ENCODE results near the gene WWOX. TPM values are rescaled to one million over a fixed set of nuclear protein-coding genes. Genes with fewer than 3 reads are reported as not detected.

WWOX gene
- polyA plus RNA-seq, 2 of the 4 experiments (the other 2 are of a cell fraction): 16.0 to 17.2 TPM

GRCh38 chr16:78783570-78784079 is 684.2 kb downstream of the WWOX start:
- Histone ChIP-seq H3K27ac (no peak overlapping the region), H3K4me2 (no peak overlapping the region), H3K4me1 (no peaks in the 10 kb centered on the region), H3K9me3 (no peaks in the 10 kb centered on the region), H3K4me3 (no peak overlapping the region)
- ChIA-PET POLR2A (no interaction called here), CTCF (no interaction called here)
- ATAC-seq (no peak), DNase-seq (ENCODE audit: low read depth in 1 of 2, low spot score in 1 of 2) (no peak), FAIRE-seq (no peak)
- TF ChIP-seq ZSCAN20 (CRISPR knock-in tag; IDR thresholded peaks at IDR 0.05): no peak
- no peak for TF ChIP-seq HES2 (IDR thresholded peaks at IDR 0.05)
- no peak for TF ChIP-seq RAD21 (conservative IDR thresholded peaks at IDR 0.05 in 1 of 2, IDR thresholded peaks at IDR 0.05 in 1 of 2)
- TF ChIP-seq HEYL (CRISPR knock-in tag; IDR thresholded peaks at IDR 0.05): no peak
- TF ChIP-seq HMGXB4 (CRISPR knock-in tag; IDR thresholded peaks at IDR 0.05; ENCODE audit: borderline replicate concordance): no peak
- no peak for TF ChIP-seq JUNB (IDR thresholded peaks at IDR 0.05)
- no peak for TF ChIP-seq HOXA7 (CRISPR knock-in tag; IDR thresholded peaks at IDR 0.05)
- WGBS (ENCODE audit: missing lambda C conversion rate): 50% methylated on average over 4 of the region's 4 CpGs

GRCh38 chr16:78784771-78785170 is 685.3 kb downstream of the WWOX start:
- H3K9me3 ChIP-seq: no peaks in the 10 kb centered on the region
- no peak for ATAC-seq
- no peaks in the 10 kb centered on the region for H3K4me1 ChIP-seq
- no peak overlapping the region for H3K4me2 ChIP-seq
- TF ChIP-seq CEBPB (IDR thresholded peaks at IDR 0.05) (no peak), CHD2 (IDR thresholded peaks at IDR 0.05; ENCODE audit: low read length, partially characterized antibody) (no peak), FOSB (CRISPR knock-in tag; IDR thresholded peaks at IDR 0.05) (no peak), TP53 (CRISPR knock-in tag; IDR thresholded peaks at IDR 0.05) (no peak), ESRRA (IDR thresholded peaks at IDR 0.05; ENCODE audit: borderline replicate concordance, low read length) (no peak), POLR2A (IDR thresholded peaks at IDR 0.05; ENCODE audit: low read length) (no peak), HEYL (CRISPR knock-in tag; IDR thresholded peaks at IDR 0.05) (no peak)
- no peak for FAIRE-seq
- POLR2A ChIA-PET: no interaction called here
- CTCF ChIA-PET: no interaction called here
- no peak overlapping the region for H3K27ac ChIP-seq
- 22% methylated on average over 6 of the region's 6 CpGs for whole genome bisulfite sequencing (ENCODE audit: missing lambda C conversion rate)
- H3K4me3 ChIP-seq: no peak overlapping the region
- no peak for DNase-seq (ENCODE audit: low read depth in 1 of 2, low spot score in 1 of 2)

- CTCF ChIA-PET: no interaction called here
- no peak overlapping the region for H3K27ac ChIP-seq
- DNase-seq (ENCODE audit: low read depth in 1 of 2, low spot score in 1 of 2) (no peak), ATAC-seq (no peak), FAIRE-seq (no peak)
- WGBS (ENCODE audit: missing lambda C conversion rate): 9% methylated on average over 3 of the region's 3 CpGs
- POLR2A ChIA-PET: no interaction called here
- H3K4me2 ChIP-seq: no peak overlapping the region
- no peak overlapping the region for H3K4me3 ChIP-seq
- no peaks in the 10 kb centered on the region for H3K9me3 ChIP-seq
- no peaks in the 10 kb centered on the region for H3K4me1 ChIP-seq
- no peak for TF ChIP-seq MAX (IDR thresholded peaks at IDR 0.05)
- TF ChIP-seq NR3C1 (IDR thresholded peaks at IDR 0.05): no peak
- TF ChIP-seq RNF2 (IDR thresholded peaks at IDR 0.05; ENCODE audit: borderline replicate concordance, low read depth): no peak
- no peak for TF ChIP-seq TP53 (CRISPR knock-in tag; IDR thresholded peaks at IDR 0.05)
- no peak for TF ChIP-seq ATOH8 (CRISPR knock-in tag; IDR thresholded peaks at IDR 0.05; ENCODE audit: low read depth)
- no peak for TF ChIP-seq ZC3H11A (IDR thresholded peaks at IDR 0.05)
- no peak for TF ChIP-seq HOXB13 (CRISPR knock-in tag; IDR thresholded peaks at IDR 0.05; ENCODE audit: low read depth)
- TF ChIP-seq ZSCAN20 (CRISPR knock-in tag; IDR thresholded peaks at IDR 0.05): no peak
- TF ChIP-seq GATA3 (IDR thresholded peaks at IDR 0.05; ENCODE audit: borderline replicate concordance): no peak
- TF ChIP-seq CBX2 (IDR thresholded peaks at IDR 0.05; ENCODE audit: borderline replicate concordance, low read depth): no peak
- no peak for TF ChIP-seq CEBPB (IDR thresholded peaks at IDR 0.05)
- TF ChIP-seq FOSL2 (IDR thresholded peaks at IDR 0.05): no peak
- no peak for TF ChIP-seq FOSL2 (CRISPR knock-in tag; IDR thresholded peaks at IDR 0.05)
- TF ChIP-seq POLR2A (IDR thresholded peaks at IDR 0.05; ENCODE audit: low read length): no peak
- no peak for TF ChIP-seq BHLHE40 (IDR thresholded peaks at IDR 0.05; ENCODE audit: low read depth, low read length)
- no peak for TF ChIP-seq EHF (CRISPR knock-in tag; IDR thresholded peaks at IDR 0.05)
- TF ChIP-seq REST (IDR thresholded peaks at IDR 0.05): no peak
- no peak for TF ChIP-seq HOXB5 (CRISPR knock-in tag; IDR thresholded peaks at IDR 0.05)
- no peak for TF ChIP-seq MAFK (IDR thresholded peaks at IDR 0.05; ENCODE audit: partially characterized antibody)
Observed at GRCh38 chr16:78785218-78785617, 685.8 kb downstream of the WWOX start.
